Measurements from ENCODE around the gene CA5B.

- TF ChIP-seq CTCF (IDR thresholded peaks at IDR 0.05; ENCODE audit: low read depth, low read length, missing input control): no peak
- TF ChIP-seq GABPA (IDR thresholded peaks at IDR 0.05 in 1 of 2, conservative IDR thresholded peaks at IDR 0.05 in 1 of 2): no peak
- no peak for TF ChIP-seq TAF1 (conservative IDR thresholded peaks at IDR 0.05)
- TF ChIP-seq HNF4A (conservative IDR thresholded peaks at IDR 0.05): no peak
- no peak for TF ChIP-seq EGR1 (IDR thresholded peaks at IDR 0.05; ENCODE audit: low read depth in 2 of 2)
- TF ChIP-seq YY1 (IDR thresholded peaks at IDR 0.05): no peak
- no peak for TF ChIP-seq RAD21 (IDR thresholded peaks at IDR 0.05)
- TF ChIP-seq JUND (IDR thresholded peaks at IDR 0.05): no peak
- TF ChIP-seq RXRA (IDR thresholded peaks at IDR 0.05): no peak
- TF ChIP-seq, protein P1, sequence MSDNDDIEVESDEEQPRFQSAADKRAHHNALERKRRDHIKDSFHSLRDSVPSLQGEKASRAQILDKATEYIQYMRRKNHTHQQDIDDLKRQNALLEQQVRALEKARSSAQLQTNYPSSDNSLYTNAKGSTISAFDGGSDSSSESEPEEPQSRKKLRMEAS (IDR thresholded peaks at IDR 0.05): no peak
- no peak for TF ChIP-seq SP1 (IDR thresholded peaks at IDR 0.05)
- TF ChIP-seq, protein P2, sequence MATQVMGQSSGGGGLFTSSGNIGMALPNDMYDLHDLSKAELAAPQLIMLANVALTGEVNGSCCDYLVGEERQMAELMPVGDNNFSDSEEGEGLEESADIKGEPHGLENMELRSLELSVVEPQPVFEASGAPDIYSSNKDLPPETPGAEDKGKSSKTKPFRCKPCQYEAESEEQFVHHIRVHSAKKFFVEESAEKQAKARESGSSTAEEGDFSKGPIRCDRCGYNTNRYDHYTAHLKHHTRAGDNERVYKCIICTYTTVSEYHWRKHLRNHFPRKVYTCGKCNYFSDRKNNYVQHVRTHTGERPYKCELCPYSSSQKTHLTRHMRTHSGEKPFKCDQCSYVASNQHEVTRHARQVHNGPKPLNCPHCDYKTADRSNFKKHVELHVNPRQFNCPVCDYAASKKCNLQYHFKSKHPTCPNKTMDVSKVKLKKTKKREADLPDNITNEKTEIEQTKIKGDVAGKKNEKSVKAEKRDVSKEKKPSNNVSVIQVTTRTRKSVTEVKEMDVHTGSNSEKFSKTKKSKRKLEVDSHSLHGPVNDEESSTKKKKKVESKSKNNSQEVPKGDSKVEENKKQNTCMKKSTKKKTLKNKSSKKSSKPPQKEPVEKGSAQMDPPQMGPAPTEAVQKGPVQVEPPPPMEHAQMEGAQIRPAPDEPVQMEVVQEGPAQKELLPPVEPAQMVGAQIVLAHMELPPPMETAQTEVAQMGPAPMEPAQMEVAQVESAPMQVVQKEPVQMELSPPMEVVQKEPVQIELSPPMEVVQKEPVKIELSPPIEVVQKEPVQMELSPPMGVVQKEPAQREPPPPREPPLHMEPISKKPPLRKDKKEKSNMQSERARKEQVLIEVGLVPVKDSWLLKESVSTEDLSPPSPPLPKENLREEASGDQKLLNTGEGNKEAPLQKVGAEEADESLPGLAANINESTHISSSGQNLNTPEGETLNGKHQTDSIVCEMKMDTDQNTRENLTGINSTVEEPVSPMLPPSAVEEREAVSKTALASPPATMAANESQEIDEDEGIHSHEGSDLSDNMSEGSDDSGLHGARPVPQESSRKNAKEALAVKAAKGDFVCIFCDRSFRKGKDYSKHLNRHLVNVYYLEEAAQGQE (IDR thresholded peaks at IDR 0.05): no peak
- TF ChIP-seq FOXA1 (IDR thresholded peaks at IDR 0.05): no peak
These were observed 47.2 kb downstream of the CA5B start for GRCh38 chrX:15785176-15785750.

All from liver (tissue), 3 donors.